HEK293 (cell line): ENCODE measurements around the gene KLHL21.

Experiments used
- CTCF ChIA-PET: fragments of 350-600 bp; formaldehyde crosslinking; extraction: SDS; loops from one replicate; lab custom pipeline; 2021; ENCODE audit warnings: antibody characterized with exemption; lab: Yijun Ruan, JAX
- POLR2A ChIA-PET: fragments of 300-600 bp; formaldehyde crosslinking; extraction: SDS; loops from one replicate; lab custom pipeline; 2020; ENCODE audit warnings: antibody characterized with exemption, inconsistent platforms; lab: Yijun Ruan, JAX
- H3K27ac ChIP-seq: fragments of 200-500 bp; sonication (Bioruptor generic); 2 replicates; pipeline ENCODE4 v1.5.1; 2014; ENCODE audit warnings: low read depth, low read length, control low read depth, inconsistent platforms; ENCODE audit errors: extremely low read depth
- H3K36me3 ChIP-seq, 2 experiments: fragments of 200-500 bp in 1 of 2; sonication (Bioruptor generic) in 1 of 2; 1 replicate in 1 of 2; 2 replicates in 1 of 2; pipeline ENCODE4 v1.5.1; 2014 to 2017; ENCODE audit warnings: inconsistent platforms in 2 of 2, low read length in 2 of 2; ENCODE audit not compliant: control insufficient read depth in 2 of 2, insufficient read depth in 1 of 2
- H3K4me1 ChIP-seq: fragments of 200-500 bp; sonication (Bioruptor generic); 2 replicates; pipeline ENCODE4 v1.5.1; 2014; ENCODE audit warnings: mild to moderate bottlenecking, low read length, inconsistent platforms; ENCODE audit not compliant: control insufficient read depth, insufficient read depth
- H3K4me3 ChIP-seq: 2 replicates; pipeline ENCODE4 v1.5.1; 2011; ENCODE audit warnings: low read depth, mild to moderate bottlenecking, control low read depth, low read length, moderate library complexity
- H3K9me3 ChIP-seq: fragments of 200-500 bp; sonication (Bioruptor generic); 2 replicates; pipeline ENCODE4 v1.5.1; 2014; ENCODE audit warnings: low read depth, low read length, inconsistent platforms; ENCODE audit not compliant: control insufficient read depth, insufficient read depth
- OSR2 ChIP-seq: fragments of 450-650 bp; formaldehyde crosslinking; IDR thresholded peaks from 2 replicates; pipeline ENCODE4 v1.5.1; 2016; ENCODE audit warnings: missing biosample characterization, missing genetic modification characterization
- SCRT1 ChIP-seq: fragments of 450-650 bp; formaldehyde crosslinking; IDR thresholded peaks from 2 replicates; pipeline ENCODE4 v1.5.1; 2016; ENCODE audit warnings: missing biosample characterization, missing genetic modification characterization, borderline replicate concordance
- SCRT2 ChIP-seq: fragments of 450-650 bp; formaldehyde crosslinking; IDR thresholded peaks from 2 replicates; pipeline ENCODE4 v1.5.1; 2016; ENCODE audit warnings: missing biosample characterization, missing genetic modification characterization
- ZBTB17 ChIP-seq: fragments of 450-650 bp; formaldehyde crosslinking; IDR thresholded peaks from 2 replicates; pipeline ENCODE4 v1.5.1; 2016; ENCODE audit warnings: missing biosample characterization, missing genetic modification characterization
- ZNF202 ChIP-seq: fragments of 450-650 bp; formaldehyde crosslinking; IDR thresholded peaks from 2 replicates; pipeline ENCODE4 v1.5.1; 2016; ENCODE audit warnings: missing biosample characterization, missing genetic modification characterization, borderline replicate concordance
- ZNF341 ChIP-seq: fragments of 450-650 bp; formaldehyde crosslinking; IDR thresholded peaks from 2 replicates; pipeline ENCODE4; 2016; ENCODE audit warnings: low read depth, missing biosample characterization, missing genetic modification characterization
- ZNF560 ChIP-seq: fragments of 450-650 bp; formaldehyde crosslinking; IDR thresholded peaks from 2 replicates; pipeline ENCODE4 v1.5.1; 2017; ENCODE audit warnings: missing biosample characterization, missing genetic modification characterization, borderline replicate concordance
- ZNF571 ChIP-seq: fragments of 450-650 bp; formaldehyde crosslinking; IDR thresholded peaks from 2 replicates; pipeline ENCODE4 v1.5.0; 2017; ENCODE audit warnings: missing biosample characterization, missing genetic modification characterization
- ZNF624 ChIP-seq: fragments of 450-650 bp; formaldehyde crosslinking; IDR thresholded peaks from 2 replicates; pipeline ENCODE4 v1.5.1; 2017; ENCODE audit warnings: missing biosample characterization, missing genetic modification characterization
- TF ChIP-seq, protein P1 (sequence below): fragments of 450-650 bp; IDR thresholded peaks from 2 replicates; pipeline ENCODE4 v1.5.1; 2018; ENCODE audit warnings: missing biosample characterization, missing genetic modification characterization
- TF ChIP-seq, protein P2 (sequence below): fragments of 450-650 bp; formaldehyde crosslinking; IDR thresholded peaks from 2 replicates; pipeline ENCODE4 v1.5.1; 2016; ENCODE audit warnings: missing biosample characterization, missing genetic modification characterization, borderline replicate concordance
- TF ChIP-seq, protein P3 (sequence below): fragments of 450-650 bp; formaldehyde crosslinking; IDR thresholded peaks from 2 replicates; pipeline ENCODE4 v1.5.1; 2016; ENCODE audit warnings: missing biosample characterization, missing genetic modification characterization, low read depth

The KLHL21 gene

DNA sequence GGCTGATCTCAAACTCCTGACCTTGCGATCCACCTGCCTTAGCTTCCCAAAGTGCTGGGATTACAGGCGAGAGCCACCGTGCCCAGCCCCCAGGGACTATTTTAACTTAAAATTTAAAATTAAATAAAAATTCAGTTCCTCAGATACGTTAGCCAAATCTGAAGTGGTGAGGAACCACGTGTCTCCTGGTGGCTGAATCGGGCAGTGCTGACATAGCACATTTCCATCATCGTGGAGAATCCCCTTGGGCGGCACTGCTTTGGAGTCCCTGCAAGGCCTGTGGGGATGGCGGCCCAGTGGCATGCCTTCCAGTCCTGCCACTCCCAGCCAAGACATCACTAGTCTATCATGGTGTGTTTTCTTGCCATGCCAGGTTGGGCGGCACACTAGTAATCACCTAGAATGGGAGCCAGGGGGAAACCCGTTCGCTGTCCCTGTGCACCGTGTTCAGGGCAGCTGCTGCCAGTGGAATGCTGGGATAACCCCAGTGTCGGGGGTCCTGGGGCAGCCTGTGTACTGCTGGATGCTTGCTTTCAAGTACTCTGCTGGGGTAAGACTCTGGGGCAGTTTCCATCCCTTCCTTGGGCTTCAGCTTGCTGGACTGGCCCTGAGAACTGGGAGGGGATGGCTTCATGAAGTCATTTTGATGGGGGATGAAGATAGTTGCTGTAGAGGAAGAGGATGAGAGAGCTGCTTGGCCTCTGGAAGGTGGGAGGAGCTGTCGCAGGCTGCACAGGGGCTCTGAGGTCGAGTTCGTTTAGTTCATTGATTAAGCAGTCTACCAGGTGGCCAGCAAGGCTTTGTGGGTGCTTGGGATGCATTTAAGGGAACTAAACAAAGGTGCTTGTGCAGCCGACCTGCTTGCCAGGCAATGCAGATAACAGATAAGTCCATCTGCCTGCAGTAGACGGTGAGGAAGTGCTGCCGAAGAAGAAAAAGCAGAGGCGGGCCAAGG lies 18.3 kb downstream of the KLHL21 start:
- TF ChIP-seq, protein P1, sequence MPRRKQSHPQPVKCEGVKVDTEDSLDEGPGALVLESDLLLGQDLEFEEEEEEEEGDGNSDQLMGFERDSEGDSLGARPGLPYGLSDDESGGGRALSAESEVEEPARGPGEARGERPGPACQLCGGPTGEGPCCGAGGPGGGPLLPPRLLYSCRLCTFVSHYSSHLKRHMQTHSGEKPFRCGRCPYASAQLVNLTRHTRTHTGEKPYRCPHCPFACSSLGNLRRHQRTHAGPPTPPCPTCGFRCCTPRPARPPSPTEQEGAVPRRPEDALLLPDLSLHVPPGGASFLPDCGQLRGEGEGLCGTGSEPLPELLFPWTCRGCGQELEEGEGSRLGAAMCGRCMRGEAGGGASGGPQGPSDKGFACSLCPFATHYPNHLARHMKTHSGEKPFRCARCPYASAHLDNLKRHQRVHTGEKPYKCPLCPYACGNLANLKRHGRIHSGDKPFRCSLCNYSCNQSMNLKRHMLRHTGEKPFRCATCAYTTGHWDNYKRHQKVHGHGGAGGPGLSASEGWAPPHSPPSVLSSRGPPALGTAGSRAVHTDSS: peak; percentile 71
- TF ChIP-seq, protein P2, sequence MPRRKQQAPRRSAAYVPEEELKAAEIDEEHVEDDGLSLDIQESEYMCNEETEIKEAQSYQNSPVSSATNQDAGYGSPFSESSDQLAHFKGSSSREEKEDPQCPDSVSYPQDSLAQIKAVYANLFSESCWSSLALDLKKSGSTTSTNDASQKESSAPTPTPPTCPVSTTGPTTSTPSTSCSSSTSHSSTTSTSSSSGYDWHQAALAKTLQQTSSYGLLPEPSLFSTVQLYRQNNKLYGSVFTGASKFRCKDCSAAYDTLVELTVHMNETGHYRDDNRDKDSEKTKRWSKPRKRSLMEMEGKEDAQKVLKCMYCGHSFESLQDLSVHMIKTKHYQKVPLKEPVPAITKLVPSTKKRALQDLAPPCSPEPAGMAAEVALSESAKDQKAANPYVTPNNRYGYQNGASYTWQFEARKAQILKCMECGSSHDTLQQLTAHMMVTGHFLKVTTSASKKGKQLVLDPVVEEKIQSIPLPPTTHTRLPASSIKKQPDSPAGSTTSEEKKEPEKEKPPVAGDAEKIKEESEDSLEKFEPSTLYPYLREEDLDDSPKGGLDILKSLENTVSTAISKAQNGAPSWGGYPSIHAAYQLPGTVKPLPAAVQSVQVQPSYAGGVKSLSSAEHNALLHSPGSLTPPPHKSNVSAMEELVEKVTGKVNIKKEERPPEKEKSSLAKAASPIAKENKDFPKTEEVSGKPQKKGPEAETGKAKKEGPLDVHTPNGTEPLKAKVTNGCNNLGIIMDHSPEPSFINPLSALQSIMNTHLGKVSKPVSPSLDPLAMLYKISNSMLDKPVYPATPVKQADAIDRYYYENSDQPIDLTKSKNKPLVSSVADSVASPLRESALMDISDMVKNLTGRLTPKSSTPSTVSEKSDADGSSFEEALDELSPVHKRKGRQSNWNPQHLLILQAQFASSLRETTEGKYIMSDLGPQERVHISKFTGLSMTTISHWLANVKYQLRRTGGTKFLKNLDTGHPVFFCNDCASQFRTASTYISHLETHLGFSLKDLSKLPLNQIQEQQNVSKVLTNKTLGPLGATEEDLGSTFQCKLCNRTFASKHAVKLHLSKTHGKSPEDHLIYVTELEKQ (tag by site-specific recombination): no peak
- TF ChIP-seq SCRT2 (no peak), ZNF571 (tag by site-specific recombination) (no peak), ZNF560 (no peak), ZNF624 (tag by site-specific recombination) (no peak), ZBTB17 (tag by site-specific recombination) (peak; percentile 79)
- peaks cover 8% of the 10 kb centered on the region for H3K4me1 ChIP-seq
- no peaks in the 10 kb centered on the region for H3K9me3 ChIP-seq
- no peak overlapping the region for H3K4me3 ChIP-seq
- CTCF ChIA-PET: no interaction called here
- H3K36me3 ChIP-seq: peaks cover 0 to 69% of the 10 kb centered on the region in 2 experiments; a peak in 1 of 3 replicates
- H3K27ac ChIP-seq: no peak overlapping the region
- POLR2A ChIA-PET: interaction anchor here (0.7 kb wide), 1 partner anchor 1541 kb away, joined by 3 read pairs; no protein-coding TSS in a partner anchor

DNA sequence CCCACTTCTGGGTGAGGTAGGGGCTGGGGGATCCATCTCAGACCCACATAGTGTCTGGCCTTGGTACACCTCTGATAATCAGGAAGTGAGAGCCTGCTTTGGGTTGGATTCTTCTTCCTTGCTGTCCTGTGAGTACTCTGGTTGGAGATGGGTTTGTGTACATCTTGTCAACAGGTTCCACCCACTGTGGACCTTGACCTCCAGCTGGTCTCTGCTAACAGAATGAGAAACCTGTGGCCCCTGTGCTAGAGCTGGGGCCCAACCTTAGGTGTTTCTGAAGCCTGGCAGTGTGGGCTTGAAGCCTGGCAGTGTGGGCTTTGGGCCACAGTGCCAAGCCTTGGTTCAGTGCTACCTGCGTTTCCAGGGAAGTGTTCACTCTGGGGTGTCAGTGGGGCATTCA lies 20.3 kb downstream of the KLHL21 start:
- POLR2A ChIA-PET: no interaction called here
- H3K9me3 ChIP-seq: no peaks in the 10 kb centered on the region
- CTCF ChIA-PET: interaction anchor here (0.6 to 1.2 kb wide), 3 partner anchors 14 to 122 kb away, joined by 3 to 6 read pairs (median 5); partner anchors contain the start of genes NOL9 and TAS1R1
- H3K4me3 ChIP-seq: no peak overlapping the region
- peaks cover 9% of the 10 kb centered on the region for H3K4me1 ChIP-seq
- peaks cover 0 to 49% of the 10 kb centered on the region in 2 experiments; a peak in 1 of 3 replicates for H3K36me3 ChIP-seq
- TF ChIP-seq OSR2 (tag by site-specific recombination): no peak
- TF ChIP-seq, protein P3, sequence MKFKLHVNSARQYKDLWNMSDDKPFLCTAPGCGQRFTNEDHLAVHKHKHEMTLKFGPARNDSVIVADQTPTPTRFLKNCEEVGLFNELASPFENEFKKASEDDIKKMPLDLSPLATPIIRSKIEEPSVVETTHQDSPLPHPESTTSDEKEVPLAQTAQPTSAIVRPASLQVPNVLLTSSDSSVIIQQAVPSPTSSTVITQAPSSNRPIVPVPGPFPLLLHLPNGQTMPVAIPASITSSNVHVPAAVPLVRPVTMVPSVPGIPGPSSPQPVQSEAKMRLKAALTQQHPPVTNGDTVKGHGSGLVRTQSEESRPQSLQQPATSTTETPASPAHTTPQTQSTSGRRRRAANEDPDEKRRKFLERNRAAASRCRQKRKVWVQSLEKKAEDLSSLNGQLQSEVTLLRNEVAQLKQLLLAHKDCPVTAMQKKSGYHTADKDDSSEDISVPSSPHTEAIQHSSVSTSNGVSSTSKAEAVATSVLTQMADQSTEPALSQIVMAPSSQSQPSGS (tag by site-specific recombination): no peak
- TF ChIP-seq SCRT1 (tag by site-specific recombination): peak; percentile 79
- TF ChIP-seq ZNF202 (tag by site-specific recombination): no peak
- no peak for TF ChIP-seq ZNF341 (tag by site-specific recombination)
- TF ChIP-seq SCRT2: peak; percentile 83
- H3K27ac ChIP-seq: no peak overlapping the region
